ENCODE measurements around the gene C5orf24.

DNA sequence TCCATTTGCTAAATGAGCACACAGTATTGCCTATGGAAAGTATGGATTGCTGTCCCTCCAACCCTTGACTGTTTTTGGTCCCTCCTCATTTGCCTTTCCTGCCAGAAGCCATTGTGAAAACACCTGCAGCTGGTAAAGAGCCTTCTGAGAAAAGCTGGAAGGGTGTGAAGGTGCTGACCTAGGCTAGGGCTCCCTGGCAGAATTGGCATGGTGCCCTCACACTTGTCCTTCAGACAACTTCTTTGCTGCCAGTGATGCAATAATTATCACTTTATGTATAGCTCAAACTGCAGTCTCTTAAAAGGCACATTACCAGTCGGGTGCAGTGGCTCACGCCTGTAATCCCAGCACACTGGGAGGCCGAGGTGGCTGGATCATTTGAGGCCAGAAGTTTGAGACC is 32.6 kb downstream of the C5orf24 start:
- TF ChIP-seq, protein P1, sequence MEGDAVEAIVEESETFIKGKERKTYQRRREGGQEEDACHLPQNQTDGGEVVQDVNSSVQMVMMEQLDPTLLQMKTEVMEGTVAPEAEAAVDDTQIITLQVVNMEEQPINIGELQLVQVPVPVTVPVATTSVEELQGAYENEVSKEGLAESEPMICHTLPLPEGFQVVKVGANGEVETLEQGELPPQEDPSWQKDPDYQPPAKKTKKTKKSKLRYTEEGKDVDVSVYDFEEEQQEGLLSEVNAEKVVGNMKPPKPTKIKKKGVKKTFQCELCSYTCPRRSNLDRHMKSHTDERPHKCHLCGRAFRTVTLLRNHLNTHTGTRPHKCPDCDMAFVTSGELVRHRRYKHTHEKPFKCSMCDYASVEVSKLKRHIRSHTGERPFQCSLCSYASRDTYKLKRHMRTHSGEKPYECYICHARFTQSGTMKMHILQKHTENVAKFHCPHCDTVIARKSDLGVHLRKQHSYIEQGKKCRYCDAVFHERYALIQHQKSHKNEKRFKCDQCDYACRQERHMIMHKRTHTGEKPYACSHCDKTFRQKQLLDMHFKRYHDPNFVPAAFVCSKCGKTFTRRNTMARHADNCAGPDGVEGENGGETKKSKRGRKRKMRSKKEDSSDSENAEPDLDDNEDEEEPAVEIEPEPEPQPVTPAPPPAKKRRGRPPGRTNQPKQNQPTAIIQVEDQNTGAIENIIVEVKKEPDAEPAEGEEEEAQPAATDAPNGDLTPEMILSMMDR (IDR thresholded peaks at IDR 0.05): no peak
- TF ChIP-seq EP300 (IDR thresholded peaks at IDR 0.05) (no peak), POLR2A (IDR thresholded peaks at IDR 0.05) (no peak)
